HL-60 (cell line): ENCODE data around the gene PLA2G4E.

Experiments used
- POLR2AphosphoS5 ChIP-seq: IDR thresholded peaks from 2 replicates; pipeline ENCODE4 v1.6.1; 2012; ENCODE audit warnings: low read depth
- SPI1 ChIP-seq: IDR thresholded peaks from 2 replicates; pipeline ENCODE4 v1.6.1; 2012; ENCODE audit warnings: low read depth, mild to moderate bottlenecking, borderline replicate concordance
- TF ChIP-seq, protein P1 (sequence below): IDR thresholded peaks from one replicate; pipeline ENCODE4 v1.5.1; 2011; ENCODE audit warnings: low read length, control low read depth, inconsistent platforms; ENCODE audit not compliant: insufficient read depth
- TF ChIP-seq, protein P2 (sequence below): IDR thresholded peaks from 2 replicates; pipeline ENCODE4 v1.6.1; 2012; ENCODE audit warnings: low read depth; ENCODE audit not compliant: insufficient replicate concordance

DNA sequence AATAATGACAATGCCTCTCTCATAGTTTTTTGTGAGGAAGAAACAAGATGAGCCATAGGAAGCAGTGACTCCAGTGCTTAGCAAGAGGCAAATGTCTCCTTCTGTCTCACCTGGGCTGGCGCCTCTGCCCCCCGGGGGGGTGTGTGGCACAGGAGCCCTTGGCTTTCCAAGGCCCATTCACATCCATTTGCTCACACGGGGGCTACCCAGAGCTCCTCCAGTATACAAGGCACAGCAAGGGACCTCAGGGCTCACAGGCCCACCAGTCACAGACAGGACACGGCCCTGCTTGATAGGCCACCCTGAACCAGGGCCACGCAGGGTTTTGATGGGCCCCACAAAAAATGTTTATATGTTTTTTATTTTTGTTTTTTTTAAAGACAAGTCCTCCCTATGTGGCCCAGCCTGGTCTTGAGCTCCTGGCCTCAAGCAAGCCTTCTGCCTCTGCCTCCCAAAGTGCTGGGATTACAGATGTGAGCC is 26.6 kb downstream of the PLA2G4E start:
- TF ChIP-seq, protein P1, sequence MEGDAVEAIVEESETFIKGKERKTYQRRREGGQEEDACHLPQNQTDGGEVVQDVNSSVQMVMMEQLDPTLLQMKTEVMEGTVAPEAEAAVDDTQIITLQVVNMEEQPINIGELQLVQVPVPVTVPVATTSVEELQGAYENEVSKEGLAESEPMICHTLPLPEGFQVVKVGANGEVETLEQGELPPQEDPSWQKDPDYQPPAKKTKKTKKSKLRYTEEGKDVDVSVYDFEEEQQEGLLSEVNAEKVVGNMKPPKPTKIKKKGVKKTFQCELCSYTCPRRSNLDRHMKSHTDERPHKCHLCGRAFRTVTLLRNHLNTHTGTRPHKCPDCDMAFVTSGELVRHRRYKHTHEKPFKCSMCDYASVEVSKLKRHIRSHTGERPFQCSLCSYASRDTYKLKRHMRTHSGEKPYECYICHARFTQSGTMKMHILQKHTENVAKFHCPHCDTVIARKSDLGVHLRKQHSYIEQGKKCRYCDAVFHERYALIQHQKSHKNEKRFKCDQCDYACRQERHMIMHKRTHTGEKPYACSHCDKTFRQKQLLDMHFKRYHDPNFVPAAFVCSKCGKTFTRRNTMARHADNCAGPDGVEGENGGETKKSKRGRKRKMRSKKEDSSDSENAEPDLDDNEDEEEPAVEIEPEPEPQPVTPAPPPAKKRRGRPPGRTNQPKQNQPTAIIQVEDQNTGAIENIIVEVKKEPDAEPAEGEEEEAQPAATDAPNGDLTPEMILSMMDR: no peak
- TF ChIP-seq POLR2AphosphoS5: no peak
- TF ChIP-seq, protein P2, sequence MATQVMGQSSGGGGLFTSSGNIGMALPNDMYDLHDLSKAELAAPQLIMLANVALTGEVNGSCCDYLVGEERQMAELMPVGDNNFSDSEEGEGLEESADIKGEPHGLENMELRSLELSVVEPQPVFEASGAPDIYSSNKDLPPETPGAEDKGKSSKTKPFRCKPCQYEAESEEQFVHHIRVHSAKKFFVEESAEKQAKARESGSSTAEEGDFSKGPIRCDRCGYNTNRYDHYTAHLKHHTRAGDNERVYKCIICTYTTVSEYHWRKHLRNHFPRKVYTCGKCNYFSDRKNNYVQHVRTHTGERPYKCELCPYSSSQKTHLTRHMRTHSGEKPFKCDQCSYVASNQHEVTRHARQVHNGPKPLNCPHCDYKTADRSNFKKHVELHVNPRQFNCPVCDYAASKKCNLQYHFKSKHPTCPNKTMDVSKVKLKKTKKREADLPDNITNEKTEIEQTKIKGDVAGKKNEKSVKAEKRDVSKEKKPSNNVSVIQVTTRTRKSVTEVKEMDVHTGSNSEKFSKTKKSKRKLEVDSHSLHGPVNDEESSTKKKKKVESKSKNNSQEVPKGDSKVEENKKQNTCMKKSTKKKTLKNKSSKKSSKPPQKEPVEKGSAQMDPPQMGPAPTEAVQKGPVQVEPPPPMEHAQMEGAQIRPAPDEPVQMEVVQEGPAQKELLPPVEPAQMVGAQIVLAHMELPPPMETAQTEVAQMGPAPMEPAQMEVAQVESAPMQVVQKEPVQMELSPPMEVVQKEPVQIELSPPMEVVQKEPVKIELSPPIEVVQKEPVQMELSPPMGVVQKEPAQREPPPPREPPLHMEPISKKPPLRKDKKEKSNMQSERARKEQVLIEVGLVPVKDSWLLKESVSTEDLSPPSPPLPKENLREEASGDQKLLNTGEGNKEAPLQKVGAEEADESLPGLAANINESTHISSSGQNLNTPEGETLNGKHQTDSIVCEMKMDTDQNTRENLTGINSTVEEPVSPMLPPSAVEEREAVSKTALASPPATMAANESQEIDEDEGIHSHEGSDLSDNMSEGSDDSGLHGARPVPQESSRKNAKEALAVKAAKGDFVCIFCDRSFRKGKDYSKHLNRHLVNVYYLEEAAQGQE: no peak
- no peak for TF ChIP-seq SPI1
